Measurements from ENCODE around the gene COQ8B.

Gene COQ8B

GRCh38 chr19:40693150-40693788, 23.4 kb downstream of the COQ8B start:
- H3K4me3 ChIP-seq (ENCODE audit: control insufficient read depth, low read depth, low read length), result no peak overlapping the region
- DNase-seq (ENCODE audit: low read depth), result no peak
- TF ChIP-seq CTCF (IDR thresholded peaks at IDR 0.05; ENCODE audit: control insufficient read depth, insufficient read depth, low read depth, low read length, missing control alignments), result no peak

GRCh38 chr19:40692212-40692551, 24.5 kb downstream of the COQ8B start:
- H3K4me3 ChIP-seq (ENCODE audit: control insufficient read depth, low read depth, low read length), result no peak overlapping the region
- DNase-seq (ENCODE audit: low read depth), result no peak
- TF ChIP-seq CTCF (IDR thresholded peaks at IDR 0.05; ENCODE audit: control insufficient read depth, insufficient read depth, low read depth, low read length, missing control alignments), result no peak

DNA sequence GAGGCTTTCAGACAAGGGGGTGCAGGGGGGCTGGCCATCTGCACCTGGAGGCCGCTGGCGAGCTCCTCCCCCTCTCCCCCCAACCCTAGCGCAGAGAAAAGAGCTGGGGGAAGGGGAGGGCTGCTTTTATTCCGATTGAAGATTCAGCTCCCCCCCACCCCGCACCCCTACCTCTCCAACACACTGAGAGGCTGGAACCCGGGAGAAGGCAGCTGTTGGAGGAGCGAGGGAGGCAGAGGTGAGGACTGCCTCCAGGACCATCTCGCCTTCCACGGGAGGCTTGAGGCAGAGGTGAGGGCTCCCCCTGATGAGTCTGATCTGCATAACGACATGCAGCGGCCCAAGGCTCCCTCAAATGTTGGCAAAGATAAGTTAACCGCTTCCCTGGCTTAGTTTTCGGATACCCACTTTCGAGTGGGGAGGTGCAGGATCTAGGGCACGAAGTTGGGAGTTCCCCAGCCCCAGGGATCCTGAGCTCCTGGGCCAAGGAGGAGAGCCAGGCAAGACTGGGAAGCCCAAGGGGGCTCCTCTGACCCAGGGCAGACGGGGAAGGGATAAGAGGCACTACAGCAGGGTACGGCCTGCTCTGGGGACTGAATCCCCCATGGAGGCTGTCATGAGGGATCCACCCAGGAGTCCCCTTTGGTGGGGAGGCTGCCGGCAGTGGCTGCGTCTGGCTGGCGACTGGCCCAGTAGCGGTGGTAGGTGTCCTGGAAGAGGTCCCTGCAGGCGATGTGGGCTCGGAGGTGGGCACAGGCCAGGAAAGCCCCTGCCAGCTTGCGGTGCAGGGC, 25.1 kb downstream of the COQ8B start:
- TF ChIP-seq CTCF (IDR thresholded peaks at IDR 0.05; ENCODE audit: control insufficient read depth, insufficient read depth, low read depth, low read length, missing control alignments), result no peak
- no peak for DNase-seq (ENCODE audit: low read depth)
- peak overlapping the region; percentile 61 for H3K4me3 ChIP-seq (ENCODE audit: control insufficient read depth, low read depth, low read length)

DNA sequence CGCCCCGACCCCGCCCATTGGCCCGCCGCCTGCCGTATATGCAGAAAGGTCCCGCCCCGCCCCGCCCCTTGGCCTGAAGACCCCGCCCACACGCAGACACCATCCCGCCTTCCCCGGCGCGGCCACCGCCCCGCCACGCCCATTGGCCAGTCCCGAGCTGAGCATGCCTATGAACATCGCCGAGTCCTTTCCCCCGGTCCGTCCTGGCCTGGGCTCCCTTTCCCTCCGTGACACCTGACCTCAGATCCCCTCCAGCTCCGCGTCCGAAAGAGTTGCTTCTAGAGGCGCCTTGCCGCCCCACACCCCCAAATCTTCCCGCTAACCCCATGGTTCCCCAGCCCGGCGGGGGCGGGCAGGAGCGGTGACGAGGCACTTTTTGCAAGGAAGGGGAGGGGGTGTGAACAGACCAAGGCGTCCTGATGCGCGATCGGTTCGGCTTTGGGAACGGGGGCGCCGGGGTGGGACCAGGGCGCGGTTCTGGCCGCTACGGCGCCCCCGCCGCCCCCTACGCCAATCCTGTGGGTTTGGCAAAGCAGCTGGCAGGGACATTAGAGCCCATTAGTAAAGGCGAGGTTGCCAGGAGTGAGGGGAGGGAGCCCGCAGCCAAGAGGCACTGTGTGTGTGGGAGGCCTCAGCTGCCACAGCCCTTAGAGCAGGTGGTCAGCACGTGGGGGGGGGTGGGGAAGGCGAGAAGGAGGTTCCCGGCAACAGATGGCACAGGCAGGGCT, 25.8 kb downstream of the COQ8B start:
- DNase-seq (ENCODE audit: low read depth), result peak; percentile 58
- no peak for TF ChIP-seq CTCF (IDR thresholded peaks at IDR 0.05; ENCODE audit: control insufficient read depth, insufficient read depth, low read depth, low read length, missing control alignments)
- peak overlapping the region; percentile 61 for H3K4me3 ChIP-seq (ENCODE audit: control insufficient read depth, low read depth, low read length)

GRCh38 chr19:40690050-40690692, 26.5 kb downstream of the COQ8B start, which contains the start of gene NUMBL:
NUMBL (minus strand) TSS chr19:40690651; CDS start chr19:40690483, 168 bp downstream.
- H3K4me3 ChIP-seq (ENCODE audit: control insufficient read depth, low read depth, low read length), result peak within 1 kb of the TSS; percentile 86
- no peak for DNase-seq (ENCODE audit: low read depth)
- TF ChIP-seq CTCF (IDR thresholded peaks at IDR 0.05; ENCODE audit: control insufficient read depth, insufficient read depth, low read depth, low read length, missing control alignments), result no peak

- TF ChIP-seq CTCF (IDR thresholded peaks at IDR 0.05; ENCODE audit: control insufficient read depth, insufficient read depth, low read depth, low read length, missing control alignments), result no peak
- H3K4me3 ChIP-seq (ENCODE audit: control insufficient read depth, low read depth, low read length), result peak overlapping the region; percentile 86
- DNase-seq (ENCODE audit: low read depth), result no peak
Measured at GRCh38 chr19:40689339-40690049, 27.2 kb downstream of the COQ8B start.

Data from AG09309 (cell line).